ENCODE data around the gene NT5DC3.

Gene NT5DC3

DNA sequence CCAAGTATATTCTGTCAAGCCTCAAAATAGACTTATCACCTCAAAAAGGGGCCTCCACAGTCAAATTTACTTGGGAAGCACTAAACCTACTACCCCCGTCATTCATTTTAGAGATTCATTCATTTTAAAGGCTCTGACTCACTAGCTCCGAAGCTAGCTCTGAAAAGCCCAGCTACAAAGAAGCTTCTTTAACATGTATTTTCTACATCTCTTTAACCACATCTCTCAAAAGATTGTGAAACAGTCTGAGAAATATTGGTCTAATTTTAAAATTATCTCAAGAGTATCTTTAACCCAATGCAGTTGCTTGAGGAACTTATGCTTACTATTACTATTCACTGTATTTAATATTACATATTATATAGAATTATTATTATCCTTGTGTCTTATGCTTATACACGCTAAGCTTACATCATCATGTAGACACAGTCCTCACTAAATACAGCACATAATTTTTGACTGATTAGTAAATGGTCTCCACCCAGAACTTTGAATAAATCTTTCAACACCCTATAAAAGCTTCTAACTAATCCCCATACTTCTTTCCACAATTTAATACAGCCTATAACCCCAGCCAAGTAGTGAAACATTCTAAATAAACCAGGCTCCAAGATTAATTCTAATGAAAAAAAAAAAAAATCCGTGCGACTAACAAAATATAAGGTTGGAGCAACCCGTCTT, 7.8 kb downstream of the NT5DC3 start:
- H3K27me3 Mint-ChIP-seq: no peaks in the 10 kb centered on the region
- H3K36me3 Mint-ChIP-seq: no peaks in the 10 kb centered on the region
- no peak overlapping the region for H3K4me3 Mint-ChIP-seq
- peaks cover 4% of the 10 kb centered on the region for H3K9me3 Mint-ChIP-seq
- CTCF ChIA-PET: no interaction called here
- no peaks in the 10 kb centered on the region for H3K4me1 Mint-ChIP-seq
- DNase-seq: no peak
- no peak overlapping the region for H3K27ac Mint-ChIP-seq

DNA sequence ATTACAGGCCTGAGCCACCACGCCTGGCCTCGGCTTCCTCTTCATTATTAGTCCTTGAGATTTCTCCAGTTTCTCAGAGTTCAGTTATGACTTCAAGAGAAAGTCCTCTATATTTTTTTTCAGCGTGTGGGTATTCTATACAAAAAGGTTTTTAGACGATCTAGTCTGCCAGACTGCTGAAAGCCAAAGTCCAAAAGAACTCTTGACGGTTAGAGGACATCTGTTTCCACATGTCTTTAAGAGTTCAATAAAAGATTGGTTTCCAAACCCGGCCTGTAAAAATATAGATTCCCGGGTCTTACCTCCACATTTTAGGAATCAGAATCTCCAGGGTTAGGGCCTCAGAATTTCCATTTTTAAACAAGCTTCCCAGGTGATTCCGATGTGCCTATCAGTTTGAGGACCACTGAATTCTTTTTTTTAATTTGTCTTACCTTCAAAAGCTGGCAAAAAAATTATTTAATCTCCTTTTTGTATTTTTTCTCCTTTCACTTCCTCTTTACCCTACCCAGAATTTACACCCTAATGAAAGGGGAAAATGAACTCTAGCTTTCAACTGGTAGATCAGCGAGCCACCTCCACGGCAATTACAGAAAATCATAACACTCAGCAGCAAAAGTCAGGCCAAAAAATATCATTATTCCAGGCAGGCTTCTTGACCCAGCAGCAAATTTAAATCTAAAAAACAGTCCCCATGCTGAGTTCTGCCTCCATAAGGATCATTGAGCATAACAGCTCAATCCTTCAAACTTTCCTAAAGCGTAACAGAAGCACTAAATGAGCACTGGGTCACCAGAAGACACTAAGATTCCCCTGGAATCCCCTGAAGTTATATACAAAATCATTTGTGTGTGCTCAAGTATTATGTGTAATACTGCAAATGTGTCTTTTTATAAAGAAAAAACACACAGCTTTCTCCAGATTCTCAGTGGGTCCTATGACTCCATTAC, 8.7 kb downstream of the NT5DC3 start:
- Mint-ChIP-seq H3K27ac (no peak overlapping the region), H3K9me3 (peaks cover 4% of the 10 kb centered on the region), H3K4me3 (no peak overlapping the region), H3K27me3 (no peaks in the 10 kb centered on the region), H3K4me1 (no peaks in the 10 kb centered on the region), H3K36me3 (no peaks in the 10 kb centered on the region)
- CTCF ChIA-PET: no interaction called here
- no peak for DNase-seq

DNA sequence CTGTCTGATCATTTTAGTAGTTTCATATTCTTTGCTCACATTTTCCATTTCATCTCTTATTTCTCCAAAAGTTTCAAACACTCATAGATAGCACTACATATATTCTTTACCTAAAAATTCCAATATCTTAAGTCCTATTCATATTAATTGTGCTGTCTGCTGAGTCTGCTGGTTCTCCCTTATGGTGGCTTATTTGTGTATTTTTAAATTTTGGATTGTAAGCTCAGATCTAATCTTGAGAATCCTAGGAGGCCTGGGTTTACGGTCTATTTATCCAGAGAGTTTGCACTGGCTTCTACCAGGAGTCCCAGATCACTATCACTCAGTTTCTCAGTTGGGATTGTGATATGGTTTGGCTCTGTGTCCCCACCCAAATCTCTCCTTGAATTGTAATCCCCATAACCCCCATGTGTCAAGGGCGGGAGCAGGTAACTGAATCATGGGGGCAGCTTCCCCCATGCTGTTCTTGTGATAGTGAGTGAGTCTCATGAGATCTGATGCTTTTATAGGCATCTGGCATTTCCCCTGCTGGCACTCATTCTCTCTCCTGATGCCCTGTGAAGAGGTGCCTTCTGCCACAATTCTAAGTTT, 10.2 kb downstream of the NT5DC3 start:
- CTCF ChIA-PET: no interaction called here
- Mint-ChIP-seq H3K4me3 (no peak overlapping the region), H3K27me3 (no peaks in the 10 kb centered on the region), H3K4me1 (no peaks in the 10 kb centered on the region), H3K36me3 (no peaks in the 10 kb centered on the region), H3K27ac (no peak overlapping the region), H3K9me3 (peaks cover 4% of the 10 kb centered on the region)
- no peak for DNase-seq

DNA sequence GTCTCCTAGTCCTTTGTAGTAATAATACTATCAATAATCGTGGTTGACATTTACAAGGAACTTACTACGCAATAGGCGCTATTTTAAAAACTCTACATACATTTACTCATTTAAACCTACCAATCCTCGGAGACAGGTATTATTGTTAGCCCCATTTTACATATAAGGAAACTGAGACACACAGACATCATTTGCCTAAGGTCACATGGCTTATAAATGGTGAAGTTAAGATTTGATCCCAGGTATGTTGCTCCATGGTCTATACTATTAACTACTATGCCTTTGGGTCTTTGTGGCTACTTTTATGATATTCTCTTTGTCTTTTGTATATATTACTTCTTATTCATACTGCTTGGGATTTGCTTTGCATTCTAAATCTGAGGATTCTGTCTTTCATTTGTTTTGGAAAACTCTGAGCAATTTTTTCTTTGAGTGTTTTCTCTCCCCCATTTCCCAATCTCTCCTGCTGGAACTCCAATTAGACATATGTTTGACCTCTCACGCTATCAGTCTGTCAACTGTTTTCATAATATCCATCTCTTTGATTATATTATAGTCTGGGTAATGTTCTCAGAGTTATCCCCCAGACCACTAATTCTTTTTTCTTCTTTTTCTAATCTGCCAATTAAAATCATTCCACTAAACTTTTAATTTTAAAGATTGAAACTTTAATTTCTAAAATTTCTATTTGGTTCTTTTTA, 10.9 kb downstream of the NT5DC3 start:
- Mint-ChIP-seq H3K9me3 (peaks cover 4% of the 10 kb centered on the region), H3K36me3 (no peaks in the 10 kb centered on the region), H3K4me3 (no peak overlapping the region), H3K27ac (no peak overlapping the region), H3K4me1 (no peaks in the 10 kb centered on the region), H3K27me3 (no peaks in the 10 kb centered on the region)
- CTCF ChIA-PET: interaction anchor here (0.6 kb wide), 1 partner anchor 23 kb away, joined by 3 read pairs; no protein-coding TSS in a partner anchor
- no peak for DNase-seq

DNA sequence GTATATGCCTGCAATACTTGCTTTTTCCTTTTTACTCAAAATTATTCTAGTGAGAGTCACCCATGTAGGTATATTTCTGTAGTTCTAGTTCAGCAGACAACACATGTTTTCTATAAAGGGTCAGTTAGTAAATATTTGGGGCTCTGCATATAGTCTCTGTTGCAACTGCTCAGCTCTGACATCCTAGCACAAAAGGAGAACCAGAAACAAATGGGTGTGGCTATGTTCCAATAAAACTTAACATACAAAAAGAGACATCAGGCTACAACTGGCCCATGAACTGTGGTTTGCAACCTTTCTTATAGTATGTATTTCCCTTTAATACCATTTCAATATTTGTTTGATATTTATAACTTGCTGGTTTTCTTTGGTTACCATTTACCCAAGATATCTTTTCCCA, 11.9 kb downstream of the NT5DC3 start:
- DNase-seq: no peak
- Mint-ChIP-seq H3K27ac (no peak overlapping the region), H3K36me3 (no peaks in the 10 kb centered on the region), H3K4me1 (no peaks in the 10 kb centered on the region), H3K9me3 (peaks cover 4% of the 10 kb centered on the region), H3K4me3 (no peak overlapping the region), H3K27me3 (no peaks in the 10 kb centered on the region)
- CTCF ChIA-PET: no interaction called here

DNA sequence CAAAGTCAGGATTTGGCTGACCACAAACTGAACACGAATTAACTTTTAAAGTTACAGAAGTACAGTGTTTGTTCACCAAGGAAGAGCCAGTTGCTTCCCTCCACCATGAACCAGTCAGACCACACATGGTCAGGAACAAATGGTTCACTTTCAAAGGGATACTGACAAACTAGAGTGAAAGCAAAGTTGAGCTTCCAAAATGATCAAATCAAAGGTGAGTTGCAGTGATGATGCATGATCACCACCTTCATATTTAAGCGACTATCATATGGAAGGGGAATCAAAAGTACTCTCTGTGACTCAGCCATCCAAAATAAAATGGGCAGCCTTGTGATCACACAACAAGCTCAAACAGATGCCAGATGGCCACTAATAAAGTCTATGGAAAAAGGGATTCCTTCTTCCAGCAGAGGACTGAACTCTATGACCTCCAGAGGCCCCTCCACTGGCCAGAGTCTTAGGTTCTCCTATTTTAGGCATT, 13.1 kb downstream of the NT5DC3 start:
- no peaks in the 10 kb centered on the region for H3K36me3 Mint-ChIP-seq
- DNase-seq: no peak
- peaks cover 4% of the 10 kb centered on the region for H3K9me3 Mint-ChIP-seq
- no peak overlapping the region for H3K27ac Mint-ChIP-seq
- no peaks in the 10 kb centered on the region for H3K4me1 Mint-ChIP-seq
- no peaks in the 10 kb centered on the region for H3K27me3 Mint-ChIP-seq
- CTCF ChIA-PET: no interaction called here
- no peak overlapping the region for H3K4me3 Mint-ChIP-seq

DNA sequence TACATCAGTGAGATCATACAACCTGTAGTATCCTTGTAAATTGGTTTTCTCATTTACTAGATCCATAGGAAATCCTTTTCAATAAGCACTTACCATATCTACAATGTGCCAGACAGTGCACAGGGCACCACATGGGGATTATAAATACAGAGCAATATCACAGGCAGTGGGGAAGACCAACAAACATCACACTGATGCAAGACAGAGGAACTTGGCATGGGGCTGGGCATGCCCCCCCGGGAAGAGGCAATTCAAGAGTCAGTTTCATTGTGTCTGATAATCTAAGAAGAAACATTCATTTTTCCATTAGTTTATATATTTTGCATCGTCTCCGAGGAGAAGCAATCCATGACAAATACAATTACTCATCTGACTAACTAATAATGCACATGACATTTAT, 16.2 kb downstream of the NT5DC3 start:
- CTCF ChIA-PET: no interaction called here
- H3K4me3 Mint-ChIP-seq: no peak overlapping the region
- peaks cover 7% of the 10 kb centered on the region for H3K9me3 Mint-ChIP-seq
- no peak for DNase-seq
- H3K36me3 Mint-ChIP-seq: peaks cover 2% of the 10 kb centered on the region
- no peaks in the 10 kb centered on the region for H3K4me1 Mint-ChIP-seq
- H3K27ac Mint-ChIP-seq: no peak overlapping the region
- H3K27me3 Mint-ChIP-seq: no peaks in the 10 kb centered on the region

DNA sequence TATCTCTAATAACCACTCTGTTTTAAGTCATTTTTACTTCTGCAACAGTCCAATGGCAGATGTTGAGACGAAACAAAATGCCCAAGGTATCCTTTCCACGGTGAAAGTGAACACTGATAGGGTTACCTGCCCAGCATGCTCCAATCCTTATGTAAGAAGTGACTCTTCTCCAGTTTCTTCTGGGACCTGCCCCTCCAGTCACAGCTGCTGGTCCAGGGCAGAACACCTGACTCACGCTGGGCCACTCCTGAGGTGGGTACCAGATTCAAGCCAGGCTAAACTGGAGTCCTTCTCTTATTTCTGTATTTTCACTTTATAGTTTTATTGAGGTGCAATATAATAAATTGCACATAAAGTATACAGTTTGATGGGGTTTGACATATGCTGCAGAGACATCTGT, 16.7 kb downstream of the NT5DC3 start:
- peaks cover 2% of the 10 kb centered on the region for H3K36me3 Mint-ChIP-seq
- CTCF ChIA-PET: no interaction called here

DNA sequence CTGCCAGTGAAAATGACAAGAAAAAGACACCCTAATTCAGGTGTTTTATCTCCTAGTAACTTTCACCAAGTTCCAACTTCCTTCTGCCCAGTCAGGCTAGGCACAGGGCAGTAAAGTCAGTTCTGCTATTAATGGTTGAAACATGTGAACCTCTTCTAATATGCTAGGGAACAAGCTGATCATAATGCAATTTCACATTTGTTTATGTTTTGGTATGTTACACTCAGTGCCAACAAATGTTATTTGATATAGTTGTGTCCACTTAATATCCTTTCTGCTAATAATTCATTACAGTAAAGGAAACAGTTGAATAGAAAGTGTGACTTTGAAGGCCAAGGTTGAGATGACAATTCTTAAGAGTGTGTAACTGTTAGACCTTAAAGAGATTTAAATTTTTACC, 17.2 kb downstream of the NT5DC3 start:
- H3K4me1 Mint-ChIP-seq: no peaks in the 10 kb centered on the region
- H3K9me3 Mint-ChIP-seq: peaks cover 7% of the 10 kb centered on the region
- H3K27ac Mint-ChIP-seq: no peak overlapping the region
- peaks cover 2% of the 10 kb centered on the region for H3K36me3 Mint-ChIP-seq
- no peak overlapping the region for H3K4me3 Mint-ChIP-seq
- H3K27me3 Mint-ChIP-seq: no peaks in the 10 kb centered on the region
- CTCF ChIA-PET: no interaction called here
- no peak for DNase-seq

More for the DNA sequence above, 16.7 kb downstream of the NT5DC3 start:
- no peak overlapping the region for H3K27ac Mint-ChIP-seq
- no peak for DNase-seq
- H3K4me3 Mint-ChIP-seq: no peak overlapping the region
- H3K9me3 Mint-ChIP-seq: peaks cover 7% of the 10 kb centered on the region
- no peaks in the 10 kb centered on the region for H3K4me1 Mint-ChIP-seq
- no peaks in the 10 kb centered on the region for H3K27me3 Mint-ChIP-seq

DNA sequence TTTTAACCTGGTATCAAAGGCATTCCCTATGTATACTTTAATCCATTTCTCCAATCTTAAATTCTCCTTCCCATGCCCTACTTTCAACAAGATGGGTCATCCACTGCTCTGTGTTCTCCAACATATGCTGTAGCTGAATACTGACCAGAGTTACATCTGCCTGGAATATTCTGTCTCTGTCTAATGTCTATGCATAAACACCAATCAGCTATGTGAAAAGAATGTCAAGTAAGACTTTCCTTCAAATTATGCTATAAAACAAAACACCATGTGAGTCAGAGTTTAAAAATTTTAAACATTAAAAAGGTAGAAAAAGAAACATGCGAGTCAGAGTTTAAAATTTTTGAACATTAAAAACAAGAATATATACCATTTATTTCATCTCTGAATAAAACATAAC, 19.3 kb downstream of the NT5DC3 start:
- Mint-ChIP-seq H3K9me3 (peaks cover 7% of the 10 kb centered on the region), H3K27ac (no peak overlapping the region), H3K36me3 (peaks cover 2% of the 10 kb centered on the region), H3K4me3 (no peak overlapping the region), H3K4me1 (no peaks in the 10 kb centered on the region), H3K27me3 (no peaks in the 10 kb centered on the region)
- CTCF ChIA-PET: no interaction called here
- no peak for DNase-seq

DNA sequence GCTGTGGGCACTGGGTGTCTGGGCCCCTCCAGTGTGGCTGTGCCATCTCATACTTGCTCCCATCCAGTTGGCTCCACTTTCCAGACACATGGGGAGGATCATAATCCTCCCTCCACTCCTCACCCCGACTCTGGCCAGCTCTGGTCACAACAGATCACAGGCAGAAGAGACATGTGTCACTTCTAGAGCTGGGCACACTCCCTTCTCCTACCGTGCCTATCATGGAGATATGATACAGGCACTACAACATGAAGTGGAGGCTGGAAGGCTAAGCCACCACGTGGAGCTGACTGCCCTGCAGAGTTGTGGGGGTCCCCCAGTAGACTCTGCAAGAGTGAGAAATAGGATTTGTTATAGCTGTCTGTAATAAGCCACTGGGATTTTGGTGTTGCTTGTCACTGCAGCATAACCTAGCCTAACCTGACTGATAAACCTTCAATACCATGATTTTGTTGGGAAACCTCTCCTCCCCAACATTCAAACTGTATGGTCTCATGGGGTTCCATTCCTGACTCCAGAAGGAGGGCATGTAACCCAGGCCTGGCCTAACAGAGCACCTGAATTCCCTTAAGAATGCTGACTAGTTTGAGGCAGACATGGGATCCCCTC, 20.0 kb downstream of the NT5DC3 start:
- H3K27me3 Mint-ChIP-seq: no peaks in the 10 kb centered on the region
- H3K4me1 Mint-ChIP-seq: no peaks in the 10 kb centered on the region
- H3K9me3 Mint-ChIP-seq: peaks cover 7% of the 10 kb centered on the region
- H3K36me3 Mint-ChIP-seq: peaks cover 2% of the 10 kb centered on the region
- CTCF ChIA-PET: no interaction called here
- no peak overlapping the region for H3K27ac Mint-ChIP-seq
- DNase-seq: no peak
- H3K4me3 Mint-ChIP-seq: no peak overlapping the region

DNA sequence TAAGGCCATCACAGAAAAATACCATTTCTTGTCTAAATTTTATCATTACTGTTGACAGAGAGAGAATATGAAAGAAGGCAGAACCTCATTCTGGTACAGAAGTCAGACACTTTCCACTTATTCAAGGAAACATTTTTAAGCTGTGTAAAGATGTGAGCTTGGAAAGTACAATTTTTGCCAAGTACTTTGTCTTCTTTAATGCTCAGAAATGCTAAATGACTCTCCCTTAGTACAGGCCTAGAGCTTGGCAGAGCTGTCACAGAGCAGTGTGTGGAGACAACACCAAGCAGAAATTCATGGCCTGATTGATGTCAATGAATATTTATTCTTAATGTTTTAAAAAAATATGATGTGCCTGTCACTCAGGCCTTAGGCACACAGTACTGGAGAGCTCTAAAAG, 20.7 kb downstream of the NT5DC3 start:
- H3K9me3 Mint-ChIP-seq: peaks cover 7% of the 10 kb centered on the region
- no peak overlapping the region for H3K27ac Mint-ChIP-seq
- no peaks in the 10 kb centered on the region for H3K4me1 Mint-ChIP-seq
- no peak overlapping the region for H3K4me3 Mint-ChIP-seq
- H3K27me3 Mint-ChIP-seq: no peaks in the 10 kb centered on the region
- CTCF ChIA-PET: no interaction called here
- H3K36me3 Mint-ChIP-seq: peaks cover 2% of the 10 kb centered on the region
- no peak for DNase-seq

DNA sequence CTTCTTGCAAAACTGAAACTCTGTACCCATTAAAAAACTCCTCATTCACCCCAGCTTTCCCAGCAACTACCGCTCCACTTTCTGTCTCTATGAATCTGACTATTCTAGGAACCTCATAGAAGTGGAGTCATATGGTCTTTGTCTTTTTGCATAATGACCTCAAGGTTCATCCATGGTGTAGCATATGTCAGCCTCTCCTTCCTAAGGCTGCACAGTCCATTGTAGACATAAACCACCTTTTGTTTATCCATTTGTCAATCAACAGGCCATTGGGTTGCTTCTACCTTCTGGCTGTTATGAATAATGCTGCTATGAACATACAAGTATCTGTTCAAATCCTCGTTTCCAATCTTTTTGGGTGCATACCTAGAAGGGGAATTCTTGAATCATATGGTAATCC, 21.1 kb downstream of the NT5DC3 start:
- peaks cover 7% of the 10 kb centered on the region for H3K9me3 Mint-ChIP-seq
- CTCF ChIA-PET: no interaction called here
- H3K27me3 Mint-ChIP-seq: no peaks in the 10 kb centered on the region

DNA sequence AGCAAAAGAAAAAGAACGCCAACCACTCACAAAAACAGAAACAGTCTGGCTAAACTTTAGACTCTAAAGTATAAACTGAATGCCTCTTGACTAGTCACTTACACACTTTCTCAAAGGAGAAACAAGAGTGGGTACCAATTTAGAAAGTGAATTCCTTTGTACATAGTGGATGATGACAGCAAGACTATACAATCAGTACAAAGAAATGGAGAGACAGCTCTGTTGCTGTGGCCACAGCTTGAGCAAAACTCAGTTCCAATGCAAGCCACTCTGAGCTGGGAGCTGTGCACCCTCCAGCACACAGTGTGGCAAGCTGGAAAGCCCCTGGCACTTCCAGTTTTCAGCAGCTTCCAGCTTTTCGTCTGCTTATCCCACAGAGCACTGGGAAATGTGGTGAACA, 21.7 kb downstream of the NT5DC3 start:
- no peak overlapping the region for H3K4me3 Mint-ChIP-seq
- no peaks in the 10 kb centered on the region for H3K4me1 Mint-ChIP-seq
- CTCF ChIA-PET: no interaction called here

More for the DNA sequence above, 21.1 kb downstream of the NT5DC3 start:
- Mint-ChIP-seq H3K36me3 (peaks cover 2% of the 10 kb centered on the region), H3K4me3 (no peak overlapping the region), H3K27ac (no peak overlapping the region), H3K4me1 (no peaks in the 10 kb centered on the region)
- DNase-seq: no peak

More for the DNA sequence above, 21.7 kb downstream of the NT5DC3 start:
- DNase-seq: no peak
- Mint-ChIP-seq H3K27me3 (no peaks in the 10 kb centered on the region), H3K36me3 (peaks cover 2% of the 10 kb centered on the region), H3K9me3 (peaks cover 7% of the 10 kb centered on the region), H3K27ac (no peak overlapping the region)
